Activated T-cell treated with anti-CD3 and anti-CD28 coated beads, Interleukin-2, amount 50 U/mL, for 1 hour (primary cell): ENCODE results near the gene HNRNPA0.
A peak's percentile ranks its signal among the peaks of the same experiment; 100 is the strongest.
"Not testable (repeated sequence)": the region's sequence is repeated elsewhere in the genome, so short reads cannot be mapped to it uniquely, and the experiment has no call there.

Experiments
- DNase-seq: peaks from one replicate; pipeline ENCODE4 v3.0.0-alpha.2; 2020

The HNRNPA0 gene

GRCh38 chr5:137754188-137754960 is at the start of gene HNRNPA0:
Gene HNRNPA0, minus strand, starts transcription at chr5:137754363. Its CDS starts 297 bp downstream, at chr5:137754066.
- DNase-seq = peak; percentile 97

DNA sequence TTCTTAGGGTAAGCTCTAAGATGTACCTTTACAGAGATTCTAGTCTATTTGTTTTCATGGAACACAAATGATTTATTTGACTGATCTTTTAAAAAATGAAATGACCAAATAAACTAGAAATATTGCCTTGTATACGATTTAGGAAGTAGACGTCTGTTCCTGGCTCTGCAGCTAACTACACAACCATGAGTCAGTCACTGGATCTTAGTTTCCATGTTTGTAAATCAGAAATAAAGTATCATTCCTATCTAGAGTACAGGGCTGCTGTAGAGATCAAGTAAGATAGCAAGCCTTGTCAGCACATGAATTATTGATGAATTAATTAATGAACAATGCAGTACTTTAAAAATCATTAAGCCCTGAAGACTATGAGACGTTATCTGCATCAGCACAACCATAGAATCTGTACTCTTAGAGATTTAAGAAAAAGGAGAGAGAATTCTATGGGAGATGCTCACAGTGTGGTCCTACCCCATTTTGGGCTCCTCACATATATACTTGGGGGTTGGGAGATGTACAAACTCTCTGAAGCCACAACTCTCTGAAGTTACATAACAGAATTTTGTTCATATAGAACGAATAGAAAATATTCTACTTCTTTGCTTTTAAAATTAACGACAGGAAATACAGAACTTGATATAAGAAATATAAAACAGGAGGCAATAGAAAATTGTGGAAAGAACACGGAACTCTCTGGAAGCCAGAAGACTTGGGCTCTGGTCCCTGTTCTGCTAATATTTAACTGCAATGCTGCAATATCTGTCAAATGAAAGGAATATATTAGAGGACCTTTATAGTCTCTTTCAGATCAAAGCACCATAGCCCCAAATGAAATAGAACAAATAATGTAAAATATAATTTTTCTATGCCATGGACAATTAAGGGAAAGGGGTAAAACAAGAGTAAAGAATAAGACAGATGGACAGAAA is 48.4 kb upstream of the HNRNPA0 start:
- DNase-seq = no peak

GRCh38 chr5:137800700-137801411 is 46.7 kb upstream of the HNRNPA0 start:
- no peak for DNase-seq

- no peak for DNase-seq
These were observed 42.1 kb upstream of the HNRNPA0 start for GRCh38 chr5:137796279-137796678.

DNA sequence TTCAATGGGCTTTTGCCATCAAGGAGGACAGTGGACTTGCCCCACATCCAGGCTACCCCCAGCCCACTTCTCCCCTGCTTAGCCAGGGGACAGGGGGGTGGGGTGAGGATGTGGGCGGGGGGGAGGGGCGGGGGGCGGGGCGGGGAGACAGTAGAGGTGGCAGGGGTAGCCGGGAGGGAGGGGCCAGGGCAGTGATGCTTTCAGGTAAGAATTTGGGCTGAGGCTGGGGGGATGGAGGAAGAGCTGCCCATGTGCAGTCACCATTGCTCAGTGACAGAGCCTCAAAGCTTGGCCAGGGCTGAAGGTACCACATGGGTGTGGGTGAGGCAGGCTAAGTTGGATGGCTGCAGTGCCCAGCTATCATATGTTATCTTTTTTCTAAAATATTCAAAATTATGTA is 40.7 kb upstream of the HNRNPA0 start:
- DNase-seq = no peak

- DNase-seq = no peak
These were observed 38.1 kb upstream of the HNRNPA0 start for GRCh38 chr5:137792303-137792702.

DNA sequence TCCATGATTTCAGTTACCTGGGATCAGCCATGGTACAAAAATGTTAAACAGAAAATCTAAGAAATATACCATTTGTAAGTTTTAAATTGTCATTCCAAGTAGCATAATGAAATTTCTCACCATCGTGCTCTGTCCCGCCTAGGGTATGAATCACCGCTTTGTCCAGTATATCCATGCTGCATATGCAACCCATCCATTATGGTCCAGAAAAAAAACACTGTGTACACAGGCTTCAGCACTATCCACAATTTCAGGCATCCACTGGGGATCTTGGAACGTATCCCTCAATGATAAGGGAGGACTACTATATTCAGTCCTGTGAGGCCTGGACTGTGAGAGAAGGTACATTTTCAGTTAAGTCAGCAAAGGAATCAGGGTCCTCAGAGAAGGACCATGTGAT is 37.6 kb upstream of the HNRNPA0 start:
- no peak for DNase-seq

GRCh38 chr5:137791387-137791786 is 37.2 kb upstream of the HNRNPA0 start:
- DNase-seq = no peak

- DNase-seq = not testable (repeated sequence)
These were observed 34.4 kb upstream of the HNRNPA0 start for GRCh38 chr5:137788560-137788959.

- DNase-seq = no peak
These were observed 28.9 kb upstream of the HNRNPA0 start for GRCh38 chr5:137782984-137783536.

- no peak for DNase-seq
These were observed 27.9 kb upstream of the HNRNPA0 start for GRCh38 chr5:137782055-137782454.

DNA sequence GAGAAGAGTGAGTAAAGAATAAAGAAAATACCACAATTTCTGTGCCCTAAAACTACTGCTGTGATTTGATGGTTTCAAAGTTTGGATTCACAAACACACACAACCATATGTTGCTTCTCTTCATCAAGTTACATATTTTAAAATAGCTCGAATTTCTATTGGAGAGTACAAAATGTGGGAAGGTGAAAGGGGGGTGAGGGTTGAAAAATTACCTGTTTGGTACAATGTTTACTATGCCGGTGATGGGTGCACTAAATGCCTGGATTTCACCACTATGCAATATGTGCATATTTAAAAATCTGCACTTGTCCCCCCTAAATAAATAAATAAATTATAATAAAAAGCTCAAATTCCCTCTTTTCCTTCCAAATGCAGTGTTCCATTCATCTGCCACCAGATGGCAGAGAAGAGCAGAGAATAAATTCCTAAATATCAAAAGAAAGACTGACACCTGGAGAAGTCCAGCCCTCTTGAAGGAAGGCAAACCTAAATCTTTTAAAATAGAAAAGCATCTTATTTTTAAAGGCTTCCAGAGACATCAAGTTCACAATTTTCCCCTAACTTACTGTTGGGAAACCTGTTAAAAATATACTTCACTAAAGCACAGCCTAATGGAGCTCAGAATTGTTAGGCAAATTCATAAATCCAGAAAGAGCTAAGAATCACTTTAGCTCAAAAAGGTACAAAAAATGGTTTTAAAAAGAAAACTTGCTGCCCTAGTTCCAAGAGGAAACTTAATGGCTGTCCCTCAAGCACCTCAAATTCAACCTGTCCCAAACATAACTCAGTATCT is 24.8 kb upstream of the HNRNPA0 start:
- DNase-seq = no peak

DNA sequence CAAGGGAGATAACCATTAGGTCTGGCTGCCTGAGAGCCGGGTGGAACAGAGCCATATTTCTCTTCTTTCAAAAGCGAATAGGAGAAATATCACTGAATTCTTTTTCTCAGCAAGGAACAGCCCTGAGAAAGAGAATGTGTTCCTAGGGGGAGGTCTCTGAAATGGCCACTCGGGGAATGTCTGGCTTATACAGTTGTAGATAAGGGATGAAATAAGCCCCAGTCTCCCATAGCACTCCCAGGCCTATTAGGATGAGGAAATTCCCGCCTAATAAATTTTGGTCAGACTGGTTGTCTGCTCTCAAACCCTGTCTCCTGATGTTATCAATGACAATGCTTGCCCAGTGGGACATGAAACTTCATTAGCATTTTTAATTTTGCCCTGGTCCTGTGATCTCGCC is 13.8 kb upstream of the HNRNPA0 start:
- not testable (repeated sequence) for DNase-seq

DNA sequence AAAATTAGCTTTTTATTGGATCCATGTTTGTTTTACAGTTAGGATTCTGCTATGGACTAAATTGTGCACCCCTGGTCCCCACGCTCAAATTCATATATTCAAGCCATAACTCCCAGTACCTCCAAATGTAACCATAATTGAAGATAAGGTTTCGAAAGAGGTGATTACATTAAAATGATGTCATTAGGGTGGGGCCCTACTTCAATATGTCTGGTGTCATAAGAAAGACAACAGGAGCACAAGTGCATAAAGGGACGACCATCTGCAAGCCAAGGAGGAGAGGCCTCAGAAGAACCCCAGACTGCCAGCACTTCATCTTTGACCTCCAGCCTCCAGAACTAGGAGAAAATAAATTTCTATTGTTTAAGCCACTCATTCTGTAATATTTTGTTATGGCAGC is 7.4 kb upstream of the HNRNPA0 start:
- DNase-seq = no peak

DNA sequence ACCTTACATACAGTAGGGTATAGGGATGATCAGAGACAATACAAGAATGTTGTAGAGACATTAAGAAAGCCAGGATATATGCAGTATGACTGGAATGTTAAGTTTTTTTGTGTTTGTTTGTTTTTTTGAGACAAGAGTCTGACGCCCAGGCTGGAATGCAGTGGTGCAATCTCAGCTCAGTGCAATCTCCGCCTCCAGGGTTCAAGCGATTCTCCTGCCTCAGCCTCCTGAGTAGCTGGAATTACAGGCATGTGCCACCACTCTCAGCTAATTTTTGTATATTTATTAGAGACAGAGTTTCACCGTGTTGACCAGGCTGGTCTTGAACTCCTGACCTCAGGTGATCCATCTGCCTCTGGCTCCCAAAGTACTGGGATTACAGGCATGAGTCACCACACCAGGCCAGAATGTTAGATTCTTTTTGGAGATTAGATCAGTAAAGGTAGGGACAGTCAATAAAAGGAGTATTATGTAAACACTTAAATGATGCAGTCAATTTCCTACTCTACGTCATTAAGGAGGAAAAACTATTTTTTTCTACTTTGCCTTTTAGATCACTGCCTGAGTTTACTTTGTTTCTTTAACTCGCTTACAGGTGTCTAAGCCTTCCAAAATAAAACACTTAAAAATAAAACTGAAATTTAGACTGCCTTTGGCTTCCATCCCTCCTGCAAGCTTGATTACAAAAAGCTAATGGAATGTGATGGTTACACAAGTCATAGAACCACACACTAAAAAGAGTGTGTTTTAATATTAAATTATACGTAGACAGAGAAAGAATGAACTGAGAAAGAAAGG is 6.8 kb upstream of the HNRNPA0 start:
- no peak for DNase-seq

DNA sequence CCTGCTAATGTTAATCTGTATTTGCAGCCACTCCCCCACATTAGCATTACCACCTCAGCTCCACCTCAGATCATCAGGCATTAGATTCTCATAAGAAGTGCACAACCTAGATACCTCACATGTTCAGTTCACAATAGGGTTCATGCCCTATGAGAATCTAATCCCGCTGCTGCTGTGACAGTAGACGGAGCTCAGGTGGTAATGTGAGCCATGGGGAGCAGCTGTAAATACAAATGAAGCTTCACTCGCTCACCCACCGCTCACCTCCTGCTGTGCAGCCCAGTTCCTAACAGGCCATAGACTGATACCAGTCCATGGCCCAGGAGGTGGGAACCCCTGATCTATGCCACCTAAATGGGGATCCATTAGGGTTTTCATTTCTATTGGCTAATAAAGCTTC is 6.1 kb upstream of the HNRNPA0 start:
- no peak for DNase-seq

- DNase-seq = no peak
These were observed 4.6 kb upstream of the HNRNPA0 start for GRCh38 chr5:137758715-137759306.

DNA sequence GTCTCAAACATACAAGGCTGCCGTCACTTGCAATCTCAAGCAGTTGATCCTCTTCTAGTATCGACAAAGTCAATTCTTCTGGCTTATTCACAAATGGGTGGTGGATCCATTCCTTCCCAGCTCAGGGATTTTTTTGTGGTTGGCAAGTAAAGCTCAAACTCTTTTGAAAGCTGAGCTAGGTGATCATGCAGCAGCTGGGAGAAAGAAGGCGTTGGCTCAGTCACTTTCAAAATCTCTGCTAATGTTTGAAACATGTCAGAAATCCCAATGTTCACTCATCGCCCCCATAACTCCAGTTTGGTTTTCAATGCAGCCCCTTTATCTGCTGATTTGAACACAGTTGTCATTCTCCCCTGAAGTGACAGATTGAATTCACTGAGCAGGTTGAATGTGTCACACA is 4.0 kb upstream of the HNRNPA0 start:
- DNase-seq = no peak

GRCh38 chr5:137757634-137758033 is 3.5 kb upstream of the HNRNPA0 start:
- no peak for DNase-seq

GRCh38 chr5:137754961-137755762 is 999 bp upstream of the HNRNPA0 start:
- DNase-seq = no peak
